ENCODE results near the gene RMC1.
"Not testable (repeated sequence)": the region's sequence is repeated elsewhere in the genome, so short reads cannot be mapped to it uniquely, and the experiment has no call there.

The RMC1 gene

DNA sequence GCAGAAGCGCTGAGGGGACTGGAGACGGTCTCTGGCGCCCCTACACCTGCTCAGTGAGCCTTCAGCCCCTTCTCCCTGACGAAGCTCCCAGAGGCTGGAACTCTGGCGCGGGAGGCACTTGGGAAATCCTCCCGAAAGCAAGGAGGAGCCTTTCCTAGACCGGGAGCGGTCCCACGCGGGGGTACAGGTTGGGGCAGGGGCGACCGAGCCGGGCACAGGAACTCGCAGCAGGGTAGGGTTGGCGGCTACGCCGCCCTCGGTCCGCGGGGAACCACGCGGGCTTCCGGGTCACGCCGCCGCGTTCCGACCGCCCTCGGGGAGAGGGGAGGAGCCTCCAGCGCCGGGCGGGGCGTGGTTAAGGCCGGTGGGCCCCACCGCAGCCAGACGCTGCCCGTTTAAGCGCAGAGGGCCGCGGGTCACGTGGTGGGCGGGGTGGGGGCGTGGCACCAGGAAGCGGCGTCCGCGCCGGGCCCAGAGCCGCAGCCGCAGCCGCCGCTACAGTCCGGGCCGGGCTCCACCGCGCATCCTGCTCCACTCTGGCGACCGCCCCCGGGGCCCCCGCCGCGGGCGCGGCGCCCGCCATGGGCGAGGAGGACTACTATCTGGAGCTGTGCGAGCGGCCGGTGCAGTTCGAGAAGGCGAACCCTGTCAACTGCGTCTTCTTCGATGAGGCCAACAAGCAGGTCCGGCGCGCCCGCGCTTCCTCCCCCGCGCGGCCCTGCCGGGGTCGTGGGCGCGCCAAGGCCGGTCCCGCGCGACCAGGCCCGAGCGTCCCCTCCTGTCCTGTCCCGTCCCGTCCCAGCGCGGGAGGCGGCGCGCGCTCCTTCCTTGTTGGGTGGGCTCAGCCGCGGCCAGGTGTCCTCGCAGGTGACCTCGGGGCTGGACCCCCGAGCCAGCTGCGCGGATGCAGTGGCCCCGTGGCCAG lies at the start of gene RMC1:
TSS of gene RMC1 (plus strand) at position 474 of the 925 bp plus-strand sequence. CDS start at position 582, 108 bp downstream.
- DNase-seq: peak; percentile 68

DNA sequence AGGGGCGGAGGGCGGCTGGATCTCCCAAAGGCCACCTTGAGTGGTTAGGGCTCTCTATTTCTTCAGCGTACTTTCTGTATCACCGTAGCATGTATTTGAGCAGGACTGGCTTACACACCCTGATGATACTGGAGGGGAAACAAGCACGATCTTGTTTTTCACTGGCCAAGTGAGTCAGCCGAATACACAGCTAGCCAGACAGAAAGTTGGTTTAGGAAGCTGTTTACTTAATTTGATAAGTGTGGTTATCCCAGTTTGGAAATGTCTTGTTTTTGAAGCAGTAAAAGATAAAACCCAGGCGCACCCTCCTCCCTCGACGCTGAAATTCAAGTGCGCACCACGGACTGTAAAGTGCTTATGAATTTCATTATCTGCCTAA lies 49.6 kb upstream of the RMC1 start:
- DNase-seq: no peak

DNA sequence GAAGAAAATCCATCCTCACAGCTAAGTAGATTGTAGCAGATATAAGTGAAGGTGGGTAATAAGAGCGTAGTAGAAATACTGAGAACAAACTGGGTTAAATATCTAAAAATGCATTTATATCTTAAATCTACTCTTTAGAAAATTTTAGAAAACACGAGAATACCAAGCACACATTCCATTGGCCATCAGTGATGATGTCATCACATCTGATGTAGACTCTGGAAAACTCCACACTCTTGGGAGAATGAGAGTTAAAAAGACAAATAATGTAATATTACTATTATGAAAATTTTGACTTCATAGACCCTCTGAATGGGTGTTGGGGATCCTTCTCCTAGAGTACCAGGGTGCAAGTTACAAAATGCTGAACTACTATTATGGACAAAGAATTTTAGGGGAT lies 46.5 kb upstream of the RMC1 start:
- DNase-seq: no peak

DNA sequence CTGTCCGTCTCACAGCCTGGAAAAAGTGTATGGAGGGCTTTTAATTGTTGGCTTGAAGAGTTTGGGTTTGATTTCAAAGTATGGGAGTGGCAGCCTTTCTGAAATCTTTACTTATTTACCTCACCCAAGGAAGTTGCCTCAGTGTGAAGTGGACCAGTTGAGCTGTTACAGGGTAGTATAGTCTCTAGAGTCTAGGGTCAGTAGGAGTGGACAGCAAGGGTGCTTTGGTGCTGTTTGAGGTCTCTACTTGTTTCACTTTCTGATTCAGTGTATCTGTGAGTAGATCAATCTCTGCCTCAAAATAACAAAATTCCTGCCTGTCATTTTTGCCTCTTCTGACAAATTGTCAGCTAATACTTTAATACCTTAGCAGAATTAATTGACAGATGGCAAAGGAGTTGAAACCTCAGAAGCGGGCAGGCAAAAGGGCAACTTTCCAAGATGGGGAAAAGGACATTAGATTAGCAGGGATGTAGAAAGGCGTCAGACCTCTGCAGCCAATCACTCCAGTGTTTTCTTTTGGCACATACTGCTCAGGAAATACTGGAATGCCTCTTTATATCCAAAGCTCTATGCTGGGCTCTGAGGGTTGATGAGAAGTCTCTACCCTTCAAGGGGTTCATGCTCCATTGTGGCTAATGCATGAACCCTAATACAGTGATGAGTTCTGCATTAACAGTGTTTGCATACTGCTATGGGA lies 44.3 kb upstream of the RMC1 start:
- no peak for DNase-seq

DNA sequence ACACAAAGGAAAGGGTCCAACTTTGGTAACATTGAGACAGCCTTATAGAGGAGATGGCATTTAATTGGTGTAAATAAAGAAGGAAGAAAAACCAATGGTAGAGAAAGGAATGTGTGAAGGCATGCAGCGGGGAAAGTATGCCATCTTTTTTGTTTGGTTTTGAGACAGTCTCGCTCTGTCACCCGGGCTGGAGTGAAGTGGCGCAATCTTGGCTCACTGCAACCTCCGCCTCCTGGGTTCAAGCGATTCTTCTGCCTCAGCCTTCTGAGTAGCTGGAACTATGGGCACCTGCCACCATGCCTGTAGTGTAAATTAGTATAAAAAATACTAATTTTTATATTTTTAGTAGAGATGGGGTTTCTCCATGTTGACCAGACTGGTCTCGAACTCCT lies 43.8 kb upstream of the RMC1 start:
- no peak for DNase-seq

DNA sequence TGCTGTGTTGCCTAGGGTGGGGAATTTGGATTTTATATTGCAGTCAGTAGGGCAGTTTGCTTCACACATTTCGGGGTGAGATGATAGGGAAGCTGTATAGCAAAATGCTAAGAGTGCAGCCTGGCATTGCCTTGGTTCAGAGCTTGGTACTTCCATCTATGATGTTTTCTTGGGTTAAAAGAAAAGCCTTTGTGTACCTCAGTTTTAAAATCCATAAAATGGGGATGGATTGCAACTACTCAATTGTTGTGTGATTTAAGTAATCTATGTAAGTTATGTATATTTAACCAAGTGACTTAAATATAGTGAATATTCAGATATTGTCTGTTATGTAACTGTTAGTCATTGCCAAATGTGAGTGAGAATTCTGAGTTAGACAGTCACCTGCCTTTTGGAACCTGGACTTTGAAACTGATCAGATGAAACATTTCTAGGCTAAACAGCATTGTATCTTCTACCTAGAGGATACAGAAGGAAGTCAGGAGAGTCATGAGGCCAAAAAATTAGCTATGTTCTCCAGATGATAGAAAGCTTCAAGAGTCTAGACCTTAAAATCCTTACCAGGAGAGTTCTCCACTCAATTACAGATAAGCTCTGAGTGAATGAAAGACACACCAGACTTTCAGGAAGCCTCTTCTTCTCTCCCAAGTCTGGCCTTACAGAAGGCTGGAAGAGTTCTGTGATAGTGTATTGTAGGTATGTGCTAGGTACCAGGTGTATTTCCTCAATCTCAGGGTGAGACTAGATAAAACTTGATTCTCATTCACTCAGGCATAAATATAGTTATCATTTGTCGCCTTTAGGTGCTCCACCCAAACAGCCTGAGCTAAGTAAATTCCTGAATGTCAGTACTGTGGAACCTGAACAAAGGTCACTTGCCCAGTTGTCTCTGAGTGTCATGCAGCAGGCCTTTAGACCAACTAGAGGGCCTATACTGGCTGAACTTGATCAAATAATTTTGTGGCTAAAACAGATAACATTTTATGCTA lies 42.7 kb upstream of the RMC1 start:
- DNase-seq: no peak

DNA sequence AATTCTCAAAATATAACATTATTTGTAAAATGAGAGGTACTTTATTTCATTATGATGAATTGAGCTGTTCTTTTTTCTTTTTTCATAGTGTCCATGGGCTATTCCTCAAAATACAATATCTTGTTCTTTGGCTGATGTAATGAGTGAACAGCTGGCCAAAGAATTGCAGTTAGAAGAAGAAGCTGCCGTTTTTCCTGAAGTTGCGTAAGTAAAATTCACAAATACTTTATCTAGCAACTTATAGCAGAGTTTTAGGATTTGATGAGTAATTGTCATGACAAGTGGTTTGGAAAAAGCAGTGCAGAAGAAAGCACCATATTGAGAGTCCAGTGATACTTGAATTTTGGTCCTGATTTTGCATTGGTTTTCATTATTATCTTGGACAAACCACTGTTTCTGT lies 40.4 kb upstream of the RMC1 start:
- no peak for DNase-seq

DNA sequence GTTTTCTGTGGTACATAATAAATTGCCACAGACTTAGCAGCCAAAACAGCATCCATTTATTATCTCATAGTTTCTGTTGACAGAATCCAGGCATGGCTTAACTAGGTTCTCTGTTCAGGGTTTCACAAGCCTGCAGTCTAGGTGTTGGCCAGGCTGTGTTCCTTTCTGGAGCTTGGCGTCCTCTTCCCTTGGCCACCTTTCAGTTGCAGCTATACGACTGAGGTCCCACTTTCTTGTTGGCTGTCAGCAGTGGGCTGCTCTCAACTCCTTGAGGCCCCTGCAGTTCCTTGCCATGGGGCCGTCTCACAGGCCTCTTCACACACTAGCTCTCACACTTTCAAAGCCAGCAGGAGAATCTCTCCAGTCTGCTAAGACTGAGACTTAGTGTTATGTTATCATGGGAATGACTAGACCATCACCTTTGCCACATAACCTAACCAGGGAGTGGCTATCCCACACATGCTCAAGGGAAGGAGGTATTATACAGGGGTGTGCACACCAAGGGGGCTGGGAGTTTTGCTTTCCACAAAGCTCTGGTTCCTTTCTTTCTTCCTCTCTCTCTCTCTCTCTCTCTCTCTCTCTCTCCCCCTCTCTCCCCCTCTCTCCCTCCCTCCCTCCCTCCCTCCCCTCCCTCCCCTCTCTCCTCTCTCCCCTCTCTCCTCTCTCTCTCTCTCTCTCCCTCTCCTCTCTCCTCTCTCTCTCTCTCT lies 34.4 kb upstream of the RMC1 start:
- DNase-seq: no peak

DNA sequence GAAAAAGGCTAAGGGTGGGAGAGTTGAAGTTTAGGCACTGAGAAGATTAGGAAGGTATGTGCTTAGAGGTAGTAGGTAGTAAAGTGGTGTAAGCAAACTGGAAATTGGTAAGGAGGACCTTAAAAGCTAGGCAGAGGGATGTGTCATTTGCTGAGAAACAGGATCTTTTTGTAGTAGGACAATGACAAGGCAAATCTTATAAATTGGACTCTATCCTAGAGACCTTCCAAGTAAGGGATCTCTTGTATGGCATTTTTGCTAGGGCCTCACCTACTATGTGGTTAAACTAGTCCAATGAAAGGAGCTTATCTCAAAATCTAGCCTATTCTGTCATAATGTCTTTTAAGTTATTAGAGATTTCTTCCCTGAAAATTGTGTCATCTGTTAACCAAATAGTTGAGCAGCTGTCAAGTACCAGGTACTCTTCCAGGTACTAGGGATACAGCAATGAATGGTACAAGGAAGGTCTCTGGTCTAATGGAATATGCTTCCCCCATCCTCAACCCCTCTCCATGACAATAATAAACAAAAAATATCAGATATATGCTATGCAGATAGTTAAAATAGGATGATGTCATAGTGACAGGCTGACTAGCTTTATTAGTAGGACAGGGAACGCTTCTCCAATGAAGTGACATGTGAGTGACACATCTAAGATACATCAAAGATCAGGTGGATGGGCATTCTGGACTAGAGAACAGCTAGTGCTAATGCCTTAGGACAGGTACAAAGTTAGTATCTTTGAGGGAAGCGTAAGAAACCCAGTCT lies 32.5 kb upstream of the RMC1 start:
- no peak for DNase-seq

DNA sequence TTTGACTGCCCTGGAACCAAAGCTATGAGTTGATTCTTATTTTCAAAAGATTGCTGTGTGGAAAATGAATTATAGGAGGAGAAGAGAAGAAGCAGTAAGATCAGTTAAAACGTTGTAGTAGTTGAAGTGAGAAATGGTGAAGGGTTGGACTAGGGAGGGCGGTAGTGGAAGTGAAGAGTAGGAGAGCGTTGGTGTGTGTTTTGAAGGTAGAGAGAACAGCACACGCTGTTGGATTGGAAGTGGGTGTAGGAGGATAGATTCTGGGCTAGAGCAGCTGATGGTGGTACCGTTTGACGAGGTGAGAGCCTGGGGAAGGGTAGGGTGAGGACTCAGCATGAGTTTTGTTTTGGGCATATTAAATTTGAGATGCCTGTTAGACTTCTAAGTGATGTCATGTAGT lies 31.8 kb upstream of the RMC1 start:
- DNase-seq: no peak

DNA sequence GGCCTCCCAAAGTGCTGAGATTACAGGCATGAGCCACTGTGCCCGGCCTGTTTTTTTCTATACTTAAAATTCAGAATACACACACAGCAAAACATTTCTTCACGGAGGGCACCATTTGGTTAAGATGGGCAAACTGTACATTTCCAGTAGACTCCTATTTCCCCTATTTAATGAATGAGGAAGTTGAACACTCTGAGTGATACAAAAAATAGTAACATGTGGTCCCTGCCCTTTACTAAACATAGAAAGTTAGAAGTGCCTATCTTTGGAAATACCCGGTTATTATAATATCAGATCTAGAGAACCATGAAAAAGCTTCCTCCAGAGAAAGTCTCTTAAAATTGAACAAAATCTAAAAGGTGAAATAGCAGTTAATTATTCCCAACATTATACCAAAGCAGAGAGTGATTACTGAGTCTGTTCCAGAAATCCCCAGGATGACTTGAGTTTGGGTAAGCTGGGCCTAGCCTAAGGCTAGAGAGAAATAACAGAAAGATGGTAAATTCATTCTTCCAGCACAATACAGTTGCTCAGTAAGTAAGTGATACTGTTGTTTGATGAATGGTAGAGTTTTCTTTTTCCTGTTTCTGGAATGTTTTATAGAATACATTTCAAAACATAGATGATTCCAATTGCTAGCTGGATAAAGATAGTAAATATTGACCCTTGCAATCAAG lies 23.3 kb upstream of the RMC1 start:
- no peak for DNase-seq

DNA sequence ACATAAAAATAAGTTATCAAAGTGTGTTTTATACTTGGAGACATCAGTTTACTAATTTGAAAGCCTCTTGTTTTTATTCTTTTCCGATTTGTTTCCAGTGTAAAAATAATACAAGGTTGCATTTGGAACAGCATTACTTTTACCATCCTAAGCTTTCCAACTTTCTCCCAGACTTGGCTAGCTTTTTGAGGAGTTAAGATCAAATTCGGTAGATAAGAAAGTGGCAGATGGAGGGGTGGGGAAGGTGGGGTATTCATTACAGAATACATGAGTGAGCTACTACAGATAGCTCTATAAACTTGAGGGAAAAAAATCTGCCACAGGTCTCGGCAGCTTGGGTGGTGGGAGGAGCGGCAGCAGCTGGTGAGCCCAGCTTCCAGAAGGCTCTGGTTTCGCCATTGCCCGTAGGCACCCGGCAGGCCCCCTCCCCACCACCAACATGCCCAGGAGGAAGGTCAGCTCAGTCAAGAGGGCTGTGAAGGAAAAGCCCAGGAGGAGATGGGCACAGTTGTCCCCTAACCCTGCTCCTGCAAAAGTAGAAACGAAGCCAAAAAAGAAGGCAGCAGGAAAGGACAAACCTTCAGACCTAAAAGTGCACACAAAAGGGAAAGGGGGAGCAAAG lies 18.6 kb upstream of the RMC1 start:
- DNase-seq: no peak

DNA sequence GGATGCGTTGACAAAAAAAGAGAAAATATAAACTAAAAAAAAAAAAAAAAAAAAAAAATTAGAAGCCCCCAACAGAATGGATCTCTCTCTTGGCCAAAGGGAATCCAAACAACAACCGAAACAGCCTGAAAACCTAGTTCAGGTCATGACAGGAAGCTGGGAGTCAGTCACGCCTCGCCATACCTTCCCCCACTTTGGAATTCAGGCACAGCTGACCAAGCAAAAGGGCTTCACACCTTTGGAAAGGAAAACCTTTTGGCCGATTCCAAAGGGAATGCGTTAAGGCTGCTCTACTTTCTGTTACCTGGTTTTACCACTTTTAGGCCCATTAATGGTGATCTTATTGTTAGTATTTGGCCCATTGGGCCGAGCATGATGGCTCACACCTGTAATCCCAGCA lies 17.9 kb upstream of the RMC1 start:
- no peak for DNase-seq

DNA sequence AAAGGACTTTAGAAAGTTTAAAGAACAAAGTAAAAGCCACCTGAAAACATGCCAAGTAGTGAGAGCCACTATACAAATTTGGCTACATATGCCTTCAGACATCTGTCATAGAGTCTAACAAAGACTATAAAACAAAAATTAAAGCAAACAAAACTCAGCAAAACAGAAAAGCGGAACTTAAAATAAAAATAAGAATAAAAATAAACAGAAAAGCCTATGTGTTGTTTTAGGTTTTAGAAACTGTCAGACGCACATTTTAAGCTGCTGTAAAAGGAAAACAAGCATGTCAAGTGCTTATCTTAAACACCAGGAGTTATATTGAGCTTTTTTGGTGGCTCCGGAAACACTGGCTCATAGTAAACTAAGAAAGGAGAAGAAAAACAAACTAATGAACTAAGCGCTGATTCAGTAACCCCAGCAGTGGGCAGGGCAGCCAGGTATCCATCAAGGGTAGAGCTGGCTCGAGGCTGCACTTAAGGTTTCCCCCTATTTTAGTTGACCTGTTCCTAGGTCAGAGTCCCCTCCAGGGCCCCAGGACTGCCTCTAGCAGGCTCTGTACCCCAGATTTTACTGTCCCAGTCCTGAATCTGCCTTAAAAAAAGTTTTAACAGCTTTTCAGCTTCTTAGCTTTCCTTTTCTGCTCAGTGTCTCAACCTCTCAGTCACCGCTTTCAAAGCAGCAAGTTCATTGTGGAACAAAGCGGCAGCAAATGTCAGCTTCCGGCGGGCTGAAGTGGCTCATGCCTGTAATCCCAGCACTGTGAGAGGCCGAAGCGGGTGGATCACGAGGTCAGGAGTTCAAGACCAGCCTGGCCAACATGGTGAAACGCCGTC lies 15.4 kb upstream of the RMC1 start:
- no peak for DNase-seq

DNA sequence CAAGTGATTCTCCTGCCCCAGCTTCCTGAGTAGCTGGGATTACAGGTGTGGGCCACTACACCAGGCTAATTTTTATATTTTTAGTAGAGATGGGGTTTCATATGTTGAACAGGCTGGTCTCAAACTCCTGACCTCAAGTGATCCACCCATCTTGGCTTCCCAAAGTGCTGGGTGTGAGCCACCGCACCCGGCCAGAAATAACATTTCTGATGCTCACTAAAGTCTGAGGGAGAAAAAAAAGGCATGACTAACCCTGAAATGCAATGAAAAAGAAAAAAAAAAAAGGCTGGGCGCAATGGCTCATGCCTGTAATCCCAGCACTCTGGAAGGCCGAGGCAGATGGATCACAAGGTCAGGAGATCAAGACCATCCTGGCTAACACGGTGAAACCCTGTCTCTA lies 13.7 kb upstream of the RMC1 start:
- DNase-seq: not testable (repeated sequence)

DNA sequence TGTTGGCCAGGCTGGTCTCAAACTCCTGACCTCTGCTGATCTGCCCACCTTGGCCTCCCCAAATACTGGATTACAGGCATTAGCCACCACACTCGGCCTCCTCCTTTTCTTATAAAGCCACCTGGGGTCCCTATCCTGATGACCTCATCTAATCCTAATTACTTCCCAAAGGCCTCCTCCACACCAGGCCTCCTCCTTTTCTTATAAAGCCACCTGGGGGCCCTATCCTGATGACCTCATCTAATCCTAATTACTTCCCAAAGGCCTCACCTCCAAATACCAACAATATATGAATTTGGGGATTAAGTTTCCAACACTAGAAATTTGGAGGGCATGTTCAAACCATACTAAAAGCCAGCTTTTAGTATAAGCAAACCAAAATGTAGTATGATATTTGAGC lies 9.7 kb upstream of the RMC1 start:
- no peak for DNase-seq

DNA sequence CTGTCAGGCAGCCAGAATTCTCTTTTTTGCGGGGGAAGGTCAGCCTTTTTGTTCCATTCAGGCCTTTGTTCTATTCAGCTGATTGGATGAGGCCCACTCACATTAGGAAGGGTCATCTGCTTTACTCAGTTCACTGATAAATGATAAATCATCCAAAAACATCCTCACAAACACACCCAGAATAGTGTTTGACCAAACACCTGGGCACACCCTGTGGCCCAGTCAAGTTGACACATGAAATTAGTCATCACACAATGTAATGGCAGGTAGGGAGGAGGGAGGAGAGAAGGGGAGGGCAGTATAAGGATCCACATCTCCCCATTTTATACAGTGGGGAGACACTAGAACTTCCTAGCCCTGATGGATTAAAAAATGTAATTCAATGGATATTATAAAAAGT lies 8.3 kb upstream of the RMC1 start:
- no peak for DNase-seq

DNA sequence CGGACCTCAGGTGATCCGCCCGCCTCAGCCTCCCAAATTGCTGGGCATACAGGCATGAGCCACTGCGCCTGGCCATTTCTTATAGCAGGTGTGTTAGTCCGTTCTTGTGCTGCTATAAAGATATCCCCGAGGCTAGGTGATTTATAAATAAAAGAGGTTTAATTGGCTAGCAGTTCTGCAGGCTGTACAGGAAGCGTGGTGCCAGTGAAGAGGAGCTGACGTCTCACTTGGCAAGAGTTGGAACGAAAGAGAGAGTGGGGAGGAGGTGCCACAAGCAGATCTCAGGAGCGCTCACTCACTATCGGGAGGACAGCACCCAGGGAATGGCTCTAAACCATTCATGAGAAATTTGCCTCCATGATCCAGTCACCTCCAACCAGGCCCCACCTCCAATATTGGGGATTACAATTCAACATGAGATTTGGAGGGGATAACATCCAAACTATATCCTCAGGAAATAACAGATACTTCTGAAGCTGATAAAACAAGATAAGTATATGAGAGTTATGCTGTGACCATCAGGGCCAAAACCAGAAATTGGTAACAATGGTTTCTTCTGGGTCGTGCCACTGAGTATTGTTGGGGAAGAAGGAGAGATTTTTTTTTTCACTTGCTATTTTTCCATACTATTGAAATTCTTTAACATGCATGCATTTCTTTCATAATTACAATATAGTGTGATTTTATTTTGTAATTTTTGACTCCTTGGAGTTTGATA lies 7.4 kb upstream of the RMC1 start:
- no peak for DNase-seq

DNA sequence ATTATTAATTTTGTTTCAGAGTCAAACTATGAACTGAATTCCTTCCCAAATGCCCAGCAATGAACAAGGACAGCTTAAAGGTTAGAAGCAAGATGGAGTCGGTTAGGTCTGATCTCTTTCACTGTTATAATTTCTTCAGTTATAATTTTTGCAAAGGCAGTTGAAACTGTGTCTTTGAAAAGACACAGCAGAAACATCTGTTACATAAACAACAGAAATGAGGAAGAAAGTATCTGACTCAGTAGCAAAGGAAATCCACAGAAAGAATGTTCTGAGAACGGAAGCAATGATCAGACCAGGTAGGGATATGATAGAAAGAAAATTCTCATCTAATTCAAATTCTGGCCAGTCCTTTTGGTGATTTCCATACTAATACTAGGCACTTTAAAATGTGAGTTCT lies 5.2 kb upstream of the RMC1 start:
- DNase-seq: no peak

Data from NCI-H526 treated with DMSO at 0.1 percent for 48 hours (cell line).